ENCODE results near the gene TIMP2.

DNA sequence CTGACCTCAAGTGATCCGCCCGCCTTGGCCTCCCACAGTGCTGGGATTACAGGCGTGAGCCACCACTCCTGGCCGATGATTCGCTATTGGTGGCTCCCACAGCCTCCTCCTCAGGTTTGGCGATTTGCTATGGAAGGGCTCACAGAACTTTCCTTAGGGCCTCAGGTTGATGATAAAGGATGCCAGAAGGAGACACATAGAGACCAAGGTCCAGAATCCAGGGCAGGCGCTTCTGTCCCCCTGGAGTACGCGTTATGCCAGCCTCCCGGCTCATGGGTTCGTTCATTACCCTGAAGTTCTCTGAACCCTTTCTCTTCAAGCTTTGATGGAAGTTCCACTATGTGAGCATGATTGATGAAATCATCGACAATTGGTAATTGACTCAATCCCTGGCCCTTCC is 34.6 kb upstream of the TIMP2 start:
- TF ChIP-seq, protein P1, sequence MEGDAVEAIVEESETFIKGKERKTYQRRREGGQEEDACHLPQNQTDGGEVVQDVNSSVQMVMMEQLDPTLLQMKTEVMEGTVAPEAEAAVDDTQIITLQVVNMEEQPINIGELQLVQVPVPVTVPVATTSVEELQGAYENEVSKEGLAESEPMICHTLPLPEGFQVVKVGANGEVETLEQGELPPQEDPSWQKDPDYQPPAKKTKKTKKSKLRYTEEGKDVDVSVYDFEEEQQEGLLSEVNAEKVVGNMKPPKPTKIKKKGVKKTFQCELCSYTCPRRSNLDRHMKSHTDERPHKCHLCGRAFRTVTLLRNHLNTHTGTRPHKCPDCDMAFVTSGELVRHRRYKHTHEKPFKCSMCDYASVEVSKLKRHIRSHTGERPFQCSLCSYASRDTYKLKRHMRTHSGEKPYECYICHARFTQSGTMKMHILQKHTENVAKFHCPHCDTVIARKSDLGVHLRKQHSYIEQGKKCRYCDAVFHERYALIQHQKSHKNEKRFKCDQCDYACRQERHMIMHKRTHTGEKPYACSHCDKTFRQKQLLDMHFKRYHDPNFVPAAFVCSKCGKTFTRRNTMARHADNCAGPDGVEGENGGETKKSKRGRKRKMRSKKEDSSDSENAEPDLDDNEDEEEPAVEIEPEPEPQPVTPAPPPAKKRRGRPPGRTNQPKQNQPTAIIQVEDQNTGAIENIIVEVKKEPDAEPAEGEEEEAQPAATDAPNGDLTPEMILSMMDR (conservative IDR thresholded peaks at IDR 0.05; ENCODE audit: low read depth, low read length), result no peak
- no peak for TF ChIP-seq SMC3 (IDR thresholded peaks at IDR 0.05; ENCODE audit: low read depth, low read length)
- TF ChIP-seq POLR2A (IDR thresholded peaks at IDR 0.05; ENCODE audit: low read depth, low read length), result no peak
- no peak for TF ChIP-seq MAFK (IDR thresholded peaks at IDR 0.05; ENCODE audit: low read depth, low read length)
- no peak for TF ChIP-seq RAD21 (IDR thresholded peaks at IDR 0.05; ENCODE audit: low read length)
- no peak for TF ChIP-seq NFE2L2 (IDR thresholded peaks at IDR 0.05; ENCODE audit: low read depth, low read length)
- TF ChIP-seq MAZ (IDR thresholded peaks at IDR 0.05; ENCODE audit: borderline replicate concordance, low read depth, low read length), result no peak
- TF ChIP-seq, protein P2, sequence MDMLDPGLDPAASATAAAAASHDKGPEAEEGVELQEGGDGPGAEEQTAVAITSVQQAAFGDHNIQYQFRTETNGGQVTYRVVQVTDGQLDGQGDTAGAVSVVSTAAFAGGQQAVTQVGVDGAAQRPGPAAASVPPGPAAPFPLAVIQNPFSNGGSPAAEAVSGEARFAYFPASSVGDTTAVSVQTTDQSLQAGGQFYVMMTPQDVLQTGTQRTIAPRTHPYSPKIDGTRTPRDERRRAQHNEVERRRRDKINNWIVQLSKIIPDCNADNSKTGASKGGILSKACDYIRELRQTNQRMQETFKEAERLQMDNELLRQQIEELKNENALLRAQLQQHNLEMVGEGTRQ (IDR thresholded peaks at IDR 0.05; ENCODE audit: low read depth, low read length), result no peak
- TF ChIP-seq RCOR1 (IDR thresholded peaks at IDR 0.05; ENCODE audit: insufficient replicate concordance, low read length), result no peak
- TF ChIP-seq RFX5 (IDR thresholded peaks at IDR 0.05; ENCODE audit: low read depth, low read length), result no peak
- TF ChIP-seq FOS (IDR thresholded peaks at IDR 0.05; ENCODE audit: low read depth, low read length), result no peak
